H1 (cell line): ENCODE results near the gene CHODL. TPM values are rescaled to one million over a fixed set of nuclear protein-coding genes. Genes with fewer than 3 reads are reported as not detected.
A peak's percentile ranks its signal among the peaks of the same experiment; 100 is the strongest.

Experiments used
- CTCF ChIA-PET: fragments of 300-600 bp; sonication (Branson Sonifier 250); formaldehyde crosslinking; loops from one replicate; lab custom pipeline; 2021; ENCODE audit not compliant: partially characterized antibody; lab: Charles Lee
- POLR2A ChIA-PET: fragments of 300-600 bp; sonication (Branson Sonifier 250); formaldehyde crosslinking; loops from one replicate; lab custom pipeline; 2021; ENCODE audit warnings: inconsistent platforms; ENCODE audit not compliant: partially characterized antibody; lab: Charles Lee
- DNase-seq, 2 experiments: peaks; one replicate each; pipeline versions ENCODE4 v3.0.0 to v3.0.0-alpha.2; 2010 to 2022; ENCODE audit warnings: low spot score in 2 of 2, low read depth in 1 of 2, mixed read lengths in 1 of 2
- FAIRE-seq: peaks from 2 replicates; lab custom pipeline; 2011; peaks lifted over from hg19 to GRCh38; lab: Jason Lieb, UNC
- H2AFZ ChIP-seq: 2 replicates; pipeline ENCODE4 v1.8.1; 2012; ENCODE audit warnings: low read length, inconsistent platforms
- H2AK5ac ChIP-seq: 2 replicates; pipeline ENCODE4 v1.6.1; 2013; ENCODE audit warnings: low read depth, low read length
- H2BK120ac ChIP-seq: replicated peaks from 2 replicates; pipeline ENCODE3; 2013; ENCODE audit warnings: low read depth, low read length, inconsistent platforms
- H2BK12ac ChIP-seq: 2 replicates; pipeline ENCODE4 v1.6.1; 2013; ENCODE audit warnings: low read depth, low read length
- H2BK15ac ChIP-seq: 2 replicates; pipeline ENCODE4 v1.6.1; 2013; ENCODE audit warnings: low read length
- H2BK20ac ChIP-seq: 2 replicates; pipeline ENCODE4 v1.6.1; 2013; ENCODE audit warnings: low read length
- H2BK5ac ChIP-seq: 2 replicates; pipeline ENCODE4 v1.6.1; 2013; ENCODE audit warnings: low read depth, low read length
- H3K14ac ChIP-seq: 2 replicates; pipeline ENCODE4 v1.6.1; 2013; ENCODE audit warnings: inconsistent platforms; ENCODE audit not compliant: insufficient read length
- H3K18ac ChIP-seq: 2 replicates; pipeline ENCODE4 v1.6.1; 2013; ENCODE audit warnings: low read length; ENCODE audit errors: extremely low read depth
- H3K23ac ChIP-seq: 2 replicates; pipeline ENCODE4 v1.6.1; 2013; ENCODE audit warnings: inconsistent platforms; ENCODE audit not compliant: insufficient read length
- H3K23me2 ChIP-seq: 2 replicates; pipeline ENCODE4 v1.6.1; 2013; ENCODE audit warnings: low read depth, low read length
- H3K27ac ChIP-seq: 2 replicates; pipeline ENCODE4 v1.6.1; 2011; ENCODE audit warnings: low read depth, low read length, inconsistent platforms
- H3K27me3 ChIP-seq, 4 experiments: replicated peaks in 1 of 4; 1 replicate in 1 of 4; 2 replicates in 3 of 4; pipeline versions ENCODE4 v1.6.1 to v1.8.1; 2011 to 2013; ENCODE audit warnings: low read length in 3 of 4, mild to moderate bottlenecking in 3 of 4, inconsistent platforms in 2 of 4, mixed read lengths in 2 of 4, moderate library complexity in 1 of 4; ENCODE audit not compliant: control insufficient read depth in 3 of 4, insufficient read depth in 3 of 4; ENCODE audit errors: extremely low read depth in 1 of 4
- H3K36me3 ChIP-seq, 4 experiments: 2 replicates each; pipeline versions ENCODE4 v1.6.1 to v1.8.1; 2011 to 2013; ENCODE audit warnings: mild to moderate bottlenecking in 4 of 4, low read length in 3 of 4, moderate library complexity in 2 of 4, control low read depth in 1 of 4, inconsistent platforms in 1 of 4; ENCODE audit not compliant: insufficient read depth in 4 of 4, control insufficient read depth in 2 of 4
- H3K4ac ChIP-seq: replicated peaks from 2 replicates; pipeline ENCODE3; 2013; ENCODE audit warnings: low read length, low read depth, mixed read lengths, inconsistent platforms; ENCODE audit not compliant: insufficient read length
- H3K4me1 ChIP-seq, 4 experiments: replicated peaks in 1 of 4; 1 replicate in 1 of 4; 2 replicates in 3 of 4; pipeline versions ENCODE4 v1.6.1 to v1.8.1; 2011 to 2013; ENCODE audit warnings: low read length in 3 of 4, inconsistent platforms in 2 of 4, mixed read lengths in 1 of 4; ENCODE audit not compliant: insufficient read depth in 4 of 4, control insufficient read depth in 3 of 4
- H3K4me2 ChIP-seq, 2 experiments: 2 replicates each; pipeline versions ENCODE4 v1.6.1 to v1.8.1; 2011 to 2013; ENCODE audit warnings: low read depth in 2 of 2, low read length in 2 of 2, control low read depth in 1 of 2, inconsistent platforms in 1 of 2, mild to moderate bottlenecking in 1 of 2; ENCODE audit not compliant: insufficient read depth in 1 of 2
- H3K4me3 ChIP-seq, 4 experiments: fragments of 200-600, 300-600 bp in 1 of 4; sonication (generic), shearing (Covaris generic), sonication (Bioruptor Twin) in 1 of 4; 2 replicates each; pipeline versions ENCODE4 v1.5.1 to v1.8.1; 2011 to 2016; ENCODE audit warnings: low read length in 4 of 4, low read depth in 3 of 4, control low read depth in 2 of 4, inconsistent platforms in 2 of 4, mild to moderate bottlenecking in 2 of 4, mixed read lengths in 1 of 4, moderate library complexity in 1 of 4; ENCODE audit not compliant: insufficient read depth in 2 of 4; ENCODE audit errors: extremely low read depth in 1 of 4
- H3K56ac ChIP-seq: replicated peaks from 2 replicates; pipeline ENCODE3; 2013; ENCODE audit warnings: low read depth, mild to moderate bottlenecking, mixed read lengths, low read length, inconsistent platforms; ENCODE audit not compliant: insufficient read length
- H3K79me1 ChIP-seq: 2 replicates; pipeline ENCODE4 v1.6.1; 2013; ENCODE audit warnings: low read depth, low read length, control low read depth
- H3K79me2 ChIP-seq, 2 experiments: 2 replicates each; pipeline versions ENCODE4 v1.6.1 to v1.8.1; 2012 to 2013; ENCODE audit warnings: low read length in 2 of 2, mild to moderate bottlenecking in 2 of 2, inconsistent platforms in 1 of 2; ENCODE audit not compliant: insufficient read depth in 2 of 2, control insufficient read depth in 1 of 2
- H3K9ac ChIP-seq, 4 experiments: replicated peaks in 1 of 4; 1 replicate in 1 of 4; 2 replicates in 3 of 4; pipeline versions ENCODE4 v1.6.1 to v1.8.1; 2011 to 2013; ENCODE audit warnings: low read depth in 3 of 4, low read length in 3 of 4, control low read depth in 2 of 4, mild to moderate bottlenecking in 2 of 4, moderate library complexity in 2 of 4, inconsistent platforms in 1 of 4; ENCODE audit errors: extremely low read depth in 1 of 4
- H3K9me3 ChIP-seq, 2 experiments: 2 replicates each; pipeline versions ENCODE4 v1.6.1 to v1.8.1; 2012 to 2013; ENCODE audit warnings: mild to moderate bottlenecking in 2 of 2, moderate library complexity in 2 of 2, control low read depth in 1 of 2, inconsistent platforms in 1 of 2, low read depth in 1 of 2, low read length in 1 of 2, mixed read lengths in 1 of 2; ENCODE audit not compliant: insufficient read depth in 2 of 2
- H4K20me1 ChIP-seq, 2 experiments: replicated peaks in 1 of 2; 2 replicates each; pipeline versions ENCODE3 to v1.8.1; 2011 to 2013; ENCODE audit warnings: inconsistent platforms in 2 of 2, low read length in 2 of 2, mild to moderate bottlenecking in 1 of 2; ENCODE audit not compliant: insufficient read depth in 2 of 2, control insufficient read depth in 1 of 2
- H4K5ac ChIP-seq: 2 replicates; pipeline ENCODE4 v1.6.1; 2013; ENCODE audit warnings: low read length, low read depth, mixed read lengths, inconsistent platforms; ENCODE audit not compliant: insufficient read length
- H4K8ac ChIP-seq: 2 replicates; pipeline ENCODE4 v1.8.0; 2013; ENCODE audit warnings: mild to moderate bottlenecking, moderate library complexity, low read length, inconsistent platforms; ENCODE audit not compliant: insufficient read depth; ENCODE audit errors: extremely low read depth
- H4K91ac ChIP-seq: replicated peaks from 2 replicates; pipeline ENCODE3; 2013; ENCODE audit warnings: low read length, mixed read lengths, inconsistent platforms; ENCODE audit not compliant: insufficient read length
- SIRT6 ChIP-seq: IDR thresholded peaks from one replicate; pipeline ENCODE4 v1.7.1; 2012; ENCODE audit warnings: low read length, inconsistent platforms
- WGBS, 2 experiments: shearing (Covaris generic) in 1 of 2; methylation state at CpG; one replicate each; pipeline versions ENCODE4 v1.1.6 to v1.1.7; 2013 to 2015; ENCODE audit warnings: low lambda C conversion rate in 2 of 2, mixed read lengths in 2 of 2, inconsistent platforms in 1 of 2, low coverage in 1 of 2, missing lambda C conversion rate in 1 of 2; ENCODE audit not compliant: insufficient replicate concordance in 2 of 2, insufficient coverage in 1 of 2, insufficient read length in 1 of 2; ENCODE audit errors: extremely low coverage in 1 of 2, missing lambda C conversion rate in 1 of 2; 5-methylcytosine and 5-hydroxymethylcytosine counted together
- polyA plus RNA-seq, 7 experiments: library from polyadenylated mRNA; depleted of rRNA in 3 of 7; stranded (reverse) in 5 of 7; unstranded in 2 of 7; fragments of >200 nt in 5 of 7; fragments of 200-250 nt in 2 of 7; gene quantifications; 1 replicate in 5 of 7; 2 replicates in 1 of 7; 4 replicates in 1 of 7; pipeline versions ENCODE4 v1.2.1 to v1.2.3, GENCODE V29; 2011 to 2013; ENCODE audit warnings: missing spikeins in 2 of 7, mixed read lengths in 2 of 7
- total RNA-seq: library from RNA; stranded (reverse); fragmentation: NEBNext Ultra II Directional; extraction: Animal tissue kit (Norgen Biotek cat#: 25700); gene quantifications from 2 replicates; pipeline ENCODE4 v1.2.1, GENCODE V29; 2021

CHODL gene
- total and polyA plus RNA-seq, 2 of the 8 experiments (the other 6 are each of a cell fraction or from before 2014, with no cell fraction given) = 0.39 to 0.82 TPM

DNA sequence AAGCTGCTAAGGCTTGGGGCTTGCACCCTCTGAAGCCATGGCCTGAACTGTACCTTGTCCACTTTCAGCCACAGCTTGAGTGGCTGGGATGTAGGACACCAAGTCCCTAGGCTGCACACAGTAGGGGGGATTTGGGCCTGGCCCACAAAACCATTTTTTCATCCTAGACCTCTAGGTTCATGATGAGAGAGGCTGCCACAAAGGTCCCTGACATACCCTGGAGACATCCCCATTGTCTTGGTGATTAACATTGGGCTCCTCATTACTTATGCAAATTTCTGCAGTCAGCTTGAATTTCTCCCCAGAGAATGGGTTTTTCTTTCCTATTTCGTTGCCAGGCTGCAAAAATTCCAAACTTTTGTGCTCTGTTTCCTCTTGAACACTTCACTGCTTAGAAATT, 26.3 kb upstream of the CHODL start:
- H3K23me2 ChIP-seq = no peaks in the 10 kb centered on the region
- no peak overlapping the region for H2AFZ ChIP-seq
- CTCF ChIA-PET = interaction anchor here (1.4 kb wide), 1 partner anchor 293 kb away, joined by 3 read pairs; no protein-coding TSS in a partner anchor
- no peak overlapping the region for H3K23ac ChIP-seq
- H2BK15ac ChIP-seq = no peak overlapping the region
- DNase-seq = no peak
- no peak overlapping the region for H2BK120ac ChIP-seq
- no peak overlapping the region for H3K18ac ChIP-seq
- POLR2A ChIA-PET = no interaction called here
- no peak overlapping the region for H3K9ac ChIP-seq
- no peak overlapping the region for H2BK12ac ChIP-seq
- no peak overlapping the region for H3K56ac ChIP-seq
- WGBS, 2 experiments = 67% methylated on average over 1 of the region's 1 CpG; no CpG with 5 or more reads in 1 of the 2 experiments
- H3K14ac ChIP-seq = no peak overlapping the region
- H4K8ac ChIP-seq = no peak overlapping the region
- no peaks in the 10 kb centered on the region for H3K27me3 ChIP-seq
- no peak overlapping the region for H2BK20ac ChIP-seq
- no peak overlapping the region for H3K4me3 ChIP-seq
- no peak overlapping the region for H2AK5ac ChIP-seq
- no peaks in the 10 kb centered on the region; a peak in 1 of 8 replicates for H3K36me3 ChIP-seq
- H3K79me1 ChIP-seq = no peaks in the 10 kb centered on the region
- H4K91ac ChIP-seq = no peak overlapping the region
- no peak overlapping the region for H3K4me2 ChIP-seq
- H2BK5ac ChIP-seq = no peak overlapping the region
- FAIRE-seq = no peak
- no peaks in the 10 kb centered on the region for H3K4me1 ChIP-seq
- H3K9me3 ChIP-seq = 0 out of 4 replicates have a peak, but pooled peaks cover 9 to 15% of the 10 kb centered on the region in 2 experiments
- H3K27ac ChIP-seq = no peak overlapping the region
- H4K5ac ChIP-seq = peak overlapping the region; percentile 42
- H3K4ac ChIP-seq = no peak overlapping the region
- H3K79me2 ChIP-seq = no peaks in the 10 kb centered on the region
- no peaks in the 10 kb centered on the region for H4K20me1 ChIP-seq
- TF ChIP-seq SIRT6 = no peak
